SK-N-SH treated with all-trans-retinoic acid at 6 μM for 48 hours (cell line): ENCODE measurements around the gene L1CAM.

Source experiments
- ATAC-seq: fragments of 200-7000 bp; cut with Tn5 transposase; 3 replicates; pipeline ENCODE4 v1.9.1; 2020; ENCODE audit warnings: mild to moderate bottlenecking, moderate library complexity
- ARNTL ChIP-seq: fragments of 450-650 bp; formaldehyde crosslinking; IDR thresholded peaks from 2 replicates; pipeline ENCODE4 v1.5.0; 2020; ENCODE audit warnings: low read depth, mild to moderate bottlenecking, moderate library complexity, borderline replicate concordance
- BACH2 ChIP-seq: fragments of 250-450 bp; sonication (Bioruptor Pico); IDR thresholded peaks from 2 replicates; pipeline ENCODE4 v1.9.0; 2021; ENCODE audit warnings: mild to moderate bottlenecking, borderline replicate concordance
- CSDC2 ChIP-seq: fragments of 250-450 bp; sonication (Bioruptor Pico); IDR thresholded peaks from 2 replicates; pipeline ENCODE4 v1.5.0; 2020; ENCODE audit warnings: mild to moderate bottlenecking, moderate library complexity
- ESRRG ChIP-seq: fragments of 250-450 bp; sonication (Bioruptor Pico); IDR thresholded peaks from 2 replicates; pipeline ENCODE4 v1.6.1; 2021; ENCODE audit warnings: mild to moderate bottlenecking
- OSR1 ChIP-seq: fragments of 250-450 bp; sonication (Bioruptor Pico); IDR thresholded peaks from 2 replicates; pipeline ENCODE4 v1.8.0; 2022; ENCODE audit warnings: moderate library complexity, mild to moderate bottlenecking, inconsistent platforms
- PPARA ChIP-seq: fragments of 250-450 bp; sonication (Bioruptor Pico); IDR thresholded peaks from 2 replicates; pipeline ENCODE4 v1.5.0; 2020; ENCODE audit warnings: mild to moderate bottlenecking, borderline replicate concordance
- RARB ChIP-seq: fragments of 250-450 bp; sonication (Bioruptor Pico); IDR thresholded peaks from 2 replicates; pipeline ENCODE4 v1.8.0; 2021; ENCODE audit warnings: mild to moderate bottlenecking, moderate library complexity
- SNAI2 ChIP-seq: fragments of 250-450 bp; sonication (Bioruptor Pico); IDR thresholded peaks from 2 replicates; pipeline ENCODE4 v1.5.0; 2020; ENCODE audit warnings: mild to moderate bottlenecking, moderate library complexity
- TCF4 ChIP-seq: fragments of 250-450 bp; sonication (Bioruptor Pico); IDR thresholded peaks from 2 replicates; pipeline ENCODE4 v1.8.0; 2021; ENCODE audit warnings: mild to moderate bottlenecking, moderate library complexity, borderline replicate concordance
- TOX ChIP-seq: fragments of 250-450 bp; sonication (Bioruptor Pico); IDR thresholded peaks from 2 replicates; pipeline ENCODE4 v1.8.0; 2021; ENCODE audit warnings: mild to moderate bottlenecking, moderate library complexity, borderline replicate concordance
- ZC3H10 ChIP-seq: fragments of 250-450 bp; sonication (Bioruptor Pico); IDR thresholded peaks from 2 replicates; pipeline ENCODE4 v1.5.1; 2021; ENCODE audit warnings: mild to moderate bottlenecking, moderate library complexity
- ZFP3 ChIP-seq: fragments of 250-450 bp; sonication (Bioruptor Pico); IDR thresholded peaks from 2 replicates; pipeline ENCODE4 v1.5.0; 2020; ENCODE audit warnings: mild to moderate bottlenecking, moderate library complexity
- ZFP30 ChIP-seq: fragments of 450-650 bp; formaldehyde crosslinking; IDR thresholded peaks from 2 replicates; pipeline ENCODE4 v1.5.0; 2022; ENCODE audit warnings: mild to moderate bottlenecking, moderate library complexity
- ZNF565 ChIP-seq: fragments of 450-650 bp; formaldehyde crosslinking; conservative IDR thresholded peaks from 2 replicates; pipeline ENCODE4 v1.5.0; 2020; ENCODE audit warnings: low read depth, mild to moderate bottlenecking, moderate library complexity
- ZNF70 ChIP-seq: fragments of 450-650 bp; formaldehyde crosslinking; IDR thresholded peaks from 2 replicates; pipeline ENCODE4 v1.5.0; 2020; ENCODE audit warnings: mild to moderate bottlenecking, moderate library complexity
- ZNF8 ChIP-seq: fragments of 450-650 bp; formaldehyde crosslinking; IDR thresholded peaks from 2 replicates; pipeline ENCODE4 v1.5.0; 2020; ENCODE audit warnings: mild to moderate bottlenecking, moderate library complexity
- TF ChIP-seq, protein P1 (sequence below): fragments of 250-450 bp; sonication (Bioruptor Pico); IDR thresholded peaks from 2 replicates; pipeline ENCODE4 v1.5.0; 2020; ENCODE audit warnings: mild to moderate bottlenecking, moderate library complexity
- TF ChIP-seq, protein P2 (sequence below): fragments of 250-450 bp; sonication (Bioruptor Pico); IDR thresholded peaks from 2 replicates; pipeline ENCODE4 v1.5.1; 2021; ENCODE audit warnings: mild to moderate bottlenecking, moderate library complexity

The L1CAM gene

DNA sequence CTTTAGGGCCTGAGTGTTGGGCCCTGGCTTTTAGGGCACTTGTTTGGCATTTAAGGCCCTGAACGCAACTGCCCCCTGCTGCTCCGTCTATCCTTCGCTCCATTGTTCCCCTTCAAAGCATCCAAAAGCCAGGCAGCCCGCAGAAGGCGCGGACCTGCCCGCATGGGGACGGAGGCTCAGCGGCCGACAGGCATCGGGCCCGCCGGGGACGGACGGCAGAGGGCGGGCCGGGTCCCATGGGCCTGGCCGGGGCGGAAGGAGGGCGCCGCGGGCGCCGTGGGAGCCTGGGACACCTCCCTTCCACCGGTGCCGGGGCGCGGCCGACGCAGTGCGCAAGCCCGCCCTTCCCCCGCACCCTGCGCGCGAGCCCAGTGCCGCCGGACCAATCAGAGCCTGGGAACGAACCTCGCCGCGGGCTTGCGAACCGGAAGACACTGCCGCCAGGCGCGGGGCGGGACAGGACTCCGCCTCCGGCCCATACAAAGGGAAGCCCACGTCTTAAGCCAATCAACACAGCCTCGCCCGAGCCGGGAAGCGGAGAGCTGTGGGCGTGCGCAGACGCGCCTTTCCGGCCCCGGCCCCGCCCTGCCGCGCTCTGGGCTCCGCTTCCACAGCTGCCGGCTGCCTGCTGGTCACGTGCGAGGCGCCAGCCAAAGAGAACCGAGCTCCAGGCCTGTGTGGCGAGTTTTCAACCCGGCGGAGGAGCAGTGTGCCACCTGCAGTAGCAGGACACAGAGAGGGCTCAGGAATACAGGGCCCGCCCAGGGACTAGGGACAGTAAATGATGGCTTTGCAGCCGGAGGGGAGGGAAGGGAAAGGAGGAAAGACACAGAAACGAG, 42.2 kb upstream of the L1CAM start:
- peak; percentile 95 for ATAC-seq
- TF ChIP-seq, protein P1, sequence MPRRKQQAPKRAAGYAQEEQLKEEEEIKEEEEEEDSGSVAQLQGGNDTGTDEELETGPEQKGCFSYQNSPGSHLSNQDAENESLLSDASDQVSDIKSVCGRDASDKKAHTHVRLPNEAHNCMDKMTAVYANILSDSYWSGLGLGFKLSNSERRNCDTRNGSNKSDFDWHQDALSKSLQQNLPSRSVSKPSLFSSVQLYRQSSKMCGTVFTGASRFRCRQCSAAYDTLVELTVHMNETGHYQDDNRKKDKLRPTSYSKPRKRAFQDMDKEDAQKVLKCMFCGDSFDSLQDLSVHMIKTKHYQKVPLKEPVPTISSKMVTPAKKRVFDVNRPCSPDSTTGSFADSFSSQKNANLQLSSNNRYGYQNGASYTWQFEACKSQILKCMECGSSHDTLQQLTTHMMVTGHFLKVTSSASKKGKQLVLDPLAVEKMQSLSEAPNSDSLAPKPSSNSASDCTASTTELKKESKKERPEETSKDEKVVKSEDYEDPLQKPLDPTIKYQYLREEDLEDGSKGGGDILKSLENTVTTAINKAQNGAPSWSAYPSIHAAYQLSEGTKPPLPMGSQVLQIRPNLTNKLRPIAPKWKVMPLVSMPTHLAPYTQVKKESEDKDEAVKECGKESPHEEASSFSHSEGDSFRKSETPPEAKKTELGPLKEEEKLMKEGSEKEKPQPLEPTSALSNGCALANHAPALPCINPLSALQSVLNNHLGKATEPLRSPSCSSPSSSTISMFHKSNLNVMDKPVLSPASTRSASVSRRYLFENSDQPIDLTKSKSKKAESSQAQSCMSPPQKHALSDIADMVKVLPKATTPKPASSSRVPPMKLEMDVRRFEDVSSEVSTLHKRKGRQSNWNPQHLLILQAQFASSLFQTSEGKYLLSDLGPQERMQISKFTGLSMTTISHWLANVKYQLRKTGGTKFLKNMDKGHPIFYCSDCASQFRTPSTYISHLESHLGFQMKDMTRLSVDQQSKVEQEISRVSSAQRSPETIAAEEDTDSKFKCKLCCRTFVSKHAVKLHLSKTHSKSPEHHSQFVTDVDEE (CRISPR knock-in tag): 0 out of 2 replicates have a peak, but pooled peaks have one; percentile 28
- peak; percentile 12; the same call in 1 of the 2 replicates for TF ChIP-seq CSDC2 (CRISPR knock-in tag)
- no peak for TF ChIP-seq ARNTL (CRISPR knock-in tag)
- no peak for TF ChIP-seq RARB (CRISPR knock-in tag)

DNA sequence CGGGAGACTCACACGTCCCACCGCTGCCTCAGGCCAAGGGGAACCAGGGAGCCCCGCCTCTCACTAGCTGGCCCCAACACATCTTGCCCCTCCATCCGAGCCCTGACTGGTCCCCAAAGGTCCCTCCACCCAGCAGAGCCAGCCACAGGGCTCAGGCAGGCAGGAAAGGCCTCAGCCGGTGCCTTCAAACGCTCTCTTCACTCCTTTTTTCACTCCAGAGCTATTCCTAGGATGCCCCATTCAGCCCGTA, 41.6 kb upstream of the L1CAM start:
- TF ChIP-seq ZNF565 (CRISPR knock-in tag): no peak
- no peak for TF ChIP-seq ESRRG (CRISPR knock-in tag)
- no peak; the same call in 1 of the 3 replicates for ATAC-seq

DNA sequence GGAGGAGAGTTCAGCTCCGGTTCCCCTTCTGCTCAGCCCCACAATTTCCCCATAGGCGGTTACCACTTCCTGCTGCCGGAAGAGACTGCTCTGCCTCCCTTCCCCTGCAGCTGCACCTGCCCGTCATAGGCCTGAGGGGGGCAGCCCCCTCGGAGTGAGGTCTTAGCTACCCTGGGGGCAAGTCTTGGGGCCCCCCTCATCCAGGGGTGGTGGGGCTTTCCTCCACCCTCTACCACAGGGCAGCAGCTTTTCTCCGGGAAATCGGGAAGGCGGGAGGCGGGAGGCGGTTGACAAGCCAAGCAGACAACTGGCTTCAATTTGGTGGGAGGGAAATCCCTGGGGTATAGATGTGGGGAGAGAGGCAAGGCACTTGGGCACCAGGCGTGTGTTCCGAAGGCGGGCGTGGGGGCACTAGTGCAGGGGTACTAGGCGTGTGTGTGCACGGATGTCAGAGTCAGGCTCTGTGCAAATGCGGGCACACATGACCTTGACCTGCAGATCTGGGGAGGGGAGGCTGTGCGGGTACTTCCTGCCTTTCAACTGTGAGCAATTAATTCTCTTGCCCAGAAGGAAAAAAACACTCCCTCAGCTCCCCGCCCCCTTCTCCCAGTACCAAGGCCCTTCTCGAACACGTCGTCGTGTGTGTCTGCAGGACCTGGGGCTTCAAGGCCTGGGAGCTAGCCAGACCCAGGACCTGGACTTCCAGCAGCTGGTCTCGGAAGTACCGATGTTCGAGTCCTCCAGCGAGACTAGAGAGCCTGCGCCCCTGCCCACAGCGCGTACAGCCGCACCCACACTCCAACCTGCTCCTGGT, 41.1 kb upstream of the L1CAM start:
- TF ChIP-seq ZNF70: no peak
- peak; percentile 6; the same call in 2 of the 3 replicates for ATAC-seq

DNA sequence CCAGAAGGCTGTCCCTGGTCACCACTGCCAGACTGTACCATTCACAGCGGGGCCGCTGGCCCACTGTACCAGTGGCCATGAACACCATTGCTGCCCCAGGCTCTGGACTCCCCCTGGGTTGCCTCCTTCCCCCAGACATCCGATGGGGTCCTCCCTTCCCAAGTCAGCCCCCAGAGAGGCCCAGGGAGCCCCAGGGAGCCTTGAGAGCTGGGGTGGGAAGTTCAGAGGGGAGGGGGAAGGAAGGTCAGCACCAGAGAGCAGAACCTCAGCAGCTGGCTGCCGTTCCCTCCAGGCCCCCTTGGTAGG, 40.5 kb upstream of the L1CAM start:
- no peak for ATAC-seq
- TF ChIP-seq ZNF70 (no peak), ZNF8 (CRISPR knock-in tag) (no peak), ZFP3 (CRISPR knock-in tag) (no peak), SNAI2 (CRISPR knock-in tag) (no peak), PPARA (CRISPR knock-in tag) (no peak), CSDC2 (CRISPR knock-in tag) (no peak), ARNTL (CRISPR knock-in tag) (no peak), ZNF565 (CRISPR knock-in tag) (no peak), BACH2 (CRISPR knock-in tag) (no peak)
- TF ChIP-seq, protein P2, sequence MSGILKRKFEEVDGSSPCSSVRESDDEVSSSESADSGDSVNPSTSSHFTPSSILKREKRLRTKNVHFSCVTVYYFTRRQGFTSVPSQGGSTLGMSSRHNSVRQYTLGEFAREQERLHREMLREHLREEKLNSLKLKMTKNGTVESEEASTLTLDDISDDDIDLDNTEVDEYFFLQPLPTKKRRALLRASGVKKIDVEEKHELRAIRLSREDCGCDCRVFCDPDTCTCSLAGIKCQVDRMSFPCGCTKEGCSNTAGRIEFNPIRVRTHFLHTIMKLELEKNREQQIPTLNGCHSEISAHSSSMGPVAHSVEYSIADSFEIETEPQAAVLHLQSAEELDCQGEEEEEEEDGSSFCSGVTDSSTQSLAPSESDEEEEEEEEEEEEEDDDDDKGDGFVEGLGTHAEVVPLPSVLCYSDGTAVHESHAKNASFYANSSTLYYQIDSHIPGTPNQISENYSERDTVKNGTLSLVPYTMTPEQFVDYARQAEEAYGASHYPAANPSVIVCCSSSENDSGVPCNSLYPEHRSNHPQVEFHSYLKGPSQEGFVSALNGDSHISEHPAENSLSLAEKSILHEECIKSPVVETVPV: no peak

DNA sequence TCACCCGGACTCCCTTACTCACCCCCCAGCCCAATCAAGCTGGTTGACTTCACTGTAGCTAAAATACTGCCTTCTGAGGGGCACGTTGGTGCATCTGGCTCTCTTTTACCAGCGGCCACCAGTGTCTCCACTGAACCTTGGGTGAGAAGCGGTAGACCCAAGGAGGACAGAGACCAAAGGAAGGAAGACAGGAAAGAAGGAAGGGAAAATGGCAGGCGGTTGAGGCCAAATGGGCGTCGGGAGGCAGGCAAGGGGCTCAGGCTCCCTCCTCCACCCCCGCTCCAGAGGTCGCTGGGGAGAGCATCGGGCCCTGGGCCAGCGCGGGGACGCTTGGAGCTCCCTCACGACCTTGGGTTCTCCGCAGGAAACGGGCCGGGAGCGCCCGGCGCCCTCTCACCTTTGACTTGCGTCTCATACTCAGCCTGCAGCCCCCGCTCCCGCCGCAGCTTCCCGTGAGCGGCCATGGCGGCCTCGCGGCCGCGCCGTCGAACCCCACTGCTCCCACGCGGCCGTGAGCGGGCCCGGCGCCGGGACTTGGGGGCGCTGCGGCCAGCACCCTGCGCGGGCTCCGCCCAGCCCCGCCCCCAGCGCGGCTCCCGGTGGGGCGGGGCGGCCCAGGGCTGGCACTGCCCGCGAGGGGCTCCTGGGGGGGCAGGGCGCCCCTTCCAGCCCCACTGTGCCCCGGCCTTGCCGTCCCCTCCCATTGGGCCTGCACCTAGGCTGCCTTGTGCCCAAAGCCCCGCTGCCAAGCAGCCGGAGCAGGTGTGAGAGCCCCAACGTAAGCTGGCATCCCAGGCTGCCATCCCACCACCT, 40.0 kb upstream of the L1CAM start, which contains the start of gene ARHGAP4:
Gene ARHGAP4 (minus strand): TSS at position 526 of the 813 bp plus-strand sequence. CDS start 62 bp downstream, at position 464.
- ATAC-seq: no peak

DNA sequence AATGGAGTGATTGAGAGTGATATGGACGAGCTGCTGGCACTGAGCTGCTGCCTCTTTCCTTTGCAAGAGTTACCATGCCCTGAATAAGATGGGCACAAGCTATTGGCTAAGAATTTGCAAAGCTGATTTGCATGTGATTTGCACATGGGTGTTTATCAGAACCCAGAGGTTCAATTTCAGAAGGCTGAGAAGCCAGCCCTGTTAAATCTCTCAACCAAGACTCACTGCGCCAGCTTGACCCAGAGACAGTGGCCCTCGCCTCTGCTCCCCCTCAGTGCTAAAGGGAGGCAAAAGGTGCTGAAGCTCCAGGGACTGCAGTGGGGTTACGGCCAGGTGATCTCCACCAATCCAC, 39.4 kb upstream of the L1CAM start:
- no peak for ATAC-seq
- TF ChIP-seq TCF4 (CRISPR knock-in tag): no peak
- no peak for TF ChIP-seq RARB (CRISPR knock-in tag)
- TF ChIP-seq ZNF565 (CRISPR knock-in tag): no peak
- TF ChIP-seq ZNF8 (CRISPR knock-in tag): no peak
- TF ChIP-seq, protein P2: no peak
- TF ChIP-seq ZNF70: no peak
- TF ChIP-seq PPARA (CRISPR knock-in tag): no peak
- no peak for TF ChIP-seq BACH2 (CRISPR knock-in tag)
- no peak for TF ChIP-seq ESRRG (CRISPR knock-in tag)
- TF ChIP-seq ZFP30 (CRISPR knock-in tag): no peak
- TF ChIP-seq ZC3H10 (CRISPR knock-in tag): no peak
- TF ChIP-seq ZFP3 (CRISPR knock-in tag): no peak
- no peak for TF ChIP-seq CSDC2 (CRISPR knock-in tag)
- no peak for TF ChIP-seq TOX (CRISPR knock-in tag)
- TF ChIP-seq OSR1 (CRISPR knock-in tag): no peak
- TF ChIP-seq, protein P1 (CRISPR knock-in tag): no peak

More for the DNA sequence above, 40.0 kb upstream of the L1CAM start, which contains the start of gene ARHGAP4:
- no peak for TF ChIP-seq ZNF565 (CRISPR knock-in tag)
- no peak for TF ChIP-seq PPARA (CRISPR knock-in tag)
- no peak for TF ChIP-seq ZFP3 (CRISPR knock-in tag)
- TF ChIP-seq ZNF8 (CRISPR knock-in tag): no peak
- no peak for TF ChIP-seq CSDC2 (CRISPR knock-in tag)
- no peak for TF ChIP-seq ZNF70
- no peak for TF ChIP-seq ZFP30 (CRISPR knock-in tag)
- no peak for TF ChIP-seq ESRRG (CRISPR knock-in tag)
- no peak for TF ChIP-seq ZC3H10 (CRISPR knock-in tag)
